ENCODE measurements around the gene PTGDS.

DNA sequence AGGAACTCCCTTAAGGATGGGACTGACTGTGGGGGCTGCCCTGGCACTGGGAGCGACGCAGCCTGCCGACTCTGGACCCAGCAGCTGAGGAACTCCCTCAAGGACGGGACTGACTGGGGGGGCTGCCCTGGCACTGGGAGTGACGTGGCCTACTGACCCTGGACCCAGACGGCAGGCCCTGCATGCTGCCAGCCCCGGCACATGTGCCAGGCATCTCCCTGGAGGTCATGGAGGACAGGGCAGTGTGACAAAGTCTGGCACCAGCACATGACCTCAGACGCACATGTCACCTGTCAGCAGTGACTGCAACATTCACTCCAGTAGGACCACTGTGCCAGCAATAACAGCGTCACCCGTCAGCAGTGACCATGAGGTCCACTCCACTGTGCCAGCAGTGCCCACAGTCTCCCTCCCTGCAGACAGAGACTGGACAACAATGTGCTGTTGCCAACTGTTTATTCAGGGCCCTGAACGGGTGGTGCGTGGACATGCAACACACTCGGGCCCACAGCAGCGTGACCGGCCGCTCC lies 37.2 kb upstream of the PTGDS start:
- TF ChIP-seq, protein P1, sequence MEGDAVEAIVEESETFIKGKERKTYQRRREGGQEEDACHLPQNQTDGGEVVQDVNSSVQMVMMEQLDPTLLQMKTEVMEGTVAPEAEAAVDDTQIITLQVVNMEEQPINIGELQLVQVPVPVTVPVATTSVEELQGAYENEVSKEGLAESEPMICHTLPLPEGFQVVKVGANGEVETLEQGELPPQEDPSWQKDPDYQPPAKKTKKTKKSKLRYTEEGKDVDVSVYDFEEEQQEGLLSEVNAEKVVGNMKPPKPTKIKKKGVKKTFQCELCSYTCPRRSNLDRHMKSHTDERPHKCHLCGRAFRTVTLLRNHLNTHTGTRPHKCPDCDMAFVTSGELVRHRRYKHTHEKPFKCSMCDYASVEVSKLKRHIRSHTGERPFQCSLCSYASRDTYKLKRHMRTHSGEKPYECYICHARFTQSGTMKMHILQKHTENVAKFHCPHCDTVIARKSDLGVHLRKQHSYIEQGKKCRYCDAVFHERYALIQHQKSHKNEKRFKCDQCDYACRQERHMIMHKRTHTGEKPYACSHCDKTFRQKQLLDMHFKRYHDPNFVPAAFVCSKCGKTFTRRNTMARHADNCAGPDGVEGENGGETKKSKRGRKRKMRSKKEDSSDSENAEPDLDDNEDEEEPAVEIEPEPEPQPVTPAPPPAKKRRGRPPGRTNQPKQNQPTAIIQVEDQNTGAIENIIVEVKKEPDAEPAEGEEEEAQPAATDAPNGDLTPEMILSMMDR (IDR thresholded peaks at IDR 0.05; ENCODE audit: insufficient read depth, low read depth, low read length) = no peak
- TF ChIP-seq EZH2 (IDR thresholded peaks at IDR 0.05; ENCODE audit: insufficient read depth, low read length) = no peak
